Panc1 (cell line): ENCODE data around the gene PLK5. TPM values are rescaled to one million over a fixed set of nuclear protein-coding genes. Genes with fewer than 3 reads are reported as not detected.

ENCODE experiments used
- ATAC-seq: fragments of 200-7000 bp; cut with Tn5 transposase; 2 replicates; pipeline ENCODE4 v1.9.1; 2020; ENCODE audit warnings: mild to moderate bottlenecking, moderate library complexity
- BruUV-seq: library from RNA; stranded (reverse); fragments of 400-500 nt; replicated peaks from 2 replicates; lab custom pipeline; 2021; lab: Mats Ljungman, UMichigan
- CTCF ChIA-PET: fragments of 300-600 bp; sonication (Branson Sonifier 250); formaldehyde crosslinking; loops from one replicate; lab custom pipeline; 2022; ENCODE audit warnings: antibody characterized with exemption; lab: Charles Lee
- POLR2A ChIA-PET: fragments of 300-600 bp; sonication (Branson Sonifier 250); formaldehyde crosslinking; loops from one replicate; lab custom pipeline; 2022; ENCODE audit warnings: antibody characterized with exemption; lab: Charles Lee
- DNase-seq: peaks from one replicate; pipeline ENCODE4 v3.0.0-alpha.2; 2010; ENCODE audit warnings: low read depth, low spot score
- H3K27ac ChIP-seq: 2 replicates; pipeline ENCODE4 v1.5.1; 2011; ENCODE audit warnings: mild to moderate bottlenecking, low read length, inconsistent platforms
- H3K27me3 ChIP-seq: fragments of 200-500 bp; sonication (Bioruptor generic); 2 replicates; pipeline ENCODE4 v1.6.0; 2014; ENCODE audit warnings: low read length, inconsistent platforms; ENCODE audit not compliant: control insufficient read depth, insufficient read depth
- H3K36me3 ChIP-seq: fragments of 200-500 bp; sonication (Bioruptor generic); 2 replicates; pipeline ENCODE4 v1.5.1; 2014; ENCODE audit warnings: inconsistent platforms, mild to moderate bottlenecking, low read length, moderate library complexity; ENCODE audit not compliant: control insufficient read depth, insufficient read depth
- H3K4me1 ChIP-seq: 2 replicates; pipeline ENCODE4 v1.5.1; 2011; ENCODE audit warnings: inconsistent platforms, mild to moderate bottlenecking, low read length, moderate library complexity; ENCODE audit not compliant: control insufficient read depth, insufficient read depth
- H3K4me3 ChIP-seq, 2 experiments: 2 replicates each; pipeline ENCODE4 v1.5.1; 2011 to 2012; ENCODE audit warnings: low read depth in 2 of 2, low read length in 2 of 2, mild to moderate bottlenecking in 2 of 2, inconsistent platforms in 1 of 2, moderate library complexity in 1 of 2
- H3K9me3 ChIP-seq: fragments of 200-500 bp; sonication (Bioruptor generic); 2 replicates; pipeline ENCODE4 v1.5.1; 2014; ENCODE audit warnings: low read depth, mild to moderate bottlenecking, inconsistent platforms, low read length, moderate library complexity; ENCODE audit not compliant: control insufficient read depth, insufficient read depth
- CTCF ChIP-seq: fragments of 450-650 bp; IDR thresholded peaks from 2 replicates; pipeline ENCODE4 v1.5.1; 2017; ENCODE audit warnings: mild to moderate bottlenecking
- POLR2AphosphoS5 ChIP-seq: IDR thresholded peaks from 2 replicates; pipeline ENCODE4 v1.6.1; 2012; ENCODE audit warnings: mild to moderate bottlenecking, low read depth, low read length, moderate library complexity
- REST ChIP-seq, 2 experiments: IDR thresholded peaks; 2 replicates each; pipeline ENCODE4 v1.6.1; 2011 to 2012; ENCODE audit warnings: low read depth in 2 of 2, control low read depth in 1 of 2, low read length in 1 of 2, mild to moderate bottlenecking in 1 of 2, moderate library complexity in 1 of 2; ENCODE audit not compliant: insufficient read depth in 1 of 2
- SIN3A ChIP-seq: IDR thresholded peaks from 2 replicates; pipeline ENCODE4 v1.6.1; 2012; ENCODE audit warnings: low read depth, mild to moderate bottlenecking, low read length, moderate library complexity, borderline replicate concordance; ENCODE audit not compliant: insufficient read depth
- TCF7L2 ChIP-seq: IDR thresholded peaks from 2 replicates; pipeline ENCODE4 v1.6.1; 2011; ENCODE audit warnings: mild to moderate bottlenecking, low read depth, low read length, inconsistent platforms
- in situ Hi-C: cut with HindIII; loops from 2 replicates; pipeline ENCODE4 v1.10.0; 2016; ENCODE audit warnings: low sequenced_read_pairs, low pct_unique_long_range_greater_than_20kb
- intact Hi-C: fragments of 100-400 bp; cut with micrococcal nuclease; formaldehyde crosslinking; loops from one replicate; pipeline ENCODE4 v1.10.0; 2022; ENCODE audit not compliant: unreplicated experiment
- total RNA-seq: library from RNA; stranded (reverse); gene quantifications from one replicate; pipeline ENCODE4 v1.2.1, GENCODE V29; 2021; ENCODE audit not compliant: unreplicated experiment

PLK5 gene
- total RNA-seq, 1 experiment from 2014 or later, result not detected

- TF ChIP-seq CTCF (no peak), REST (IDR thresholded peaks at IDR 0.05; ENCODE audit: insufficient read depth in 1 of 2, low read depth in 2 of 2, low read length in 1 of 2) (no peak), POLR2AphosphoS5 (no peak), TCF7L2 (no peak), SIN3A (no peak)
- DNase-seq (no peak), ATAC-seq (no peak)
- Histone ChIP-seq H3K36me3 (no peaks in the 10 kb centered on the region; the same call in 1 of the 2 replicates), H3K27me3 (no peaks in the 10 kb centered on the region), H3K9me3 (no peaks in the 10 kb centered on the region), H3K4me3 (no peak overlapping the region), H3K4me1 (no peaks in the 10 kb centered on the region), H3K27ac (no peak overlapping the region)
- POLR2A ChIA-PET, result no interaction called here
- no TSS peak for BruUV-seq
- in situ Hi-C loops, result no loop called here
- CTCF ChIA-PET, result no interaction called here
- intact Hi-C loops, result no loop called here
These were observed 40.5 kb upstream of the PLK5 start for GRCh38 chr19:1483131-1483978.

DNA sequence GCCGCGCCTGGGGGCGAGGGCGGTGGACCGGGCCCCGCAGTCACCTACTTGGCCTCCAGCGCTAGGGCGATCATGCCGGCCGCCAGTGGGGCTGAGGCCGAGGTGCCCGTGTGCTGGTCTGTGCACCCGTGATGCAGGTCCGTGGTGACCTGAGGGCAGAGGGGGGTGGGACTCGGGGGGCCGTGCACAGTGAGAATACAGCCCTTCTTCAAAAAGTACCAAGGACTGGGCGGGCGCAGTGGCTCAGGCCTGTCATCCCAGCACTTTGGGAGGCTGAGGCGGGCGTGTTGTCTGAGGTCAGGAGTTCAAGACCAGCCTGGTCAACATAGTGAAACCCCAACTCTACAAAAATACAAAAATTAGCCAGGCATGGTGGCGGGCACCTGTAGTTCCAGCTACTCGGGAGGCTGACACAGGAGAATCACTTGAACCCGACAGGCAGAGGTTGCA, 39.9 kb upstream of the PLK5 start:
- no TSS peak for BruUV-seq
- in situ Hi-C loops, result no loop called here
- H3K9me3 ChIP-seq, result no peaks in the 10 kb centered on the region
- DNase-seq (no peak), ATAC-seq (no peak)
- no peak overlapping the region for H3K27ac ChIP-seq
- H3K4me1 ChIP-seq, result no peaks in the 10 kb centered on the region
- H3K27me3 ChIP-seq, result no peaks in the 10 kb centered on the region
- no peak for TF ChIP-seq POLR2AphosphoS5
- TF ChIP-seq CTCF, result no peak
- no peak for TF ChIP-seq TCF7L2
- TF ChIP-seq SIN3A, result no peak
- TF ChIP-seq REST (IDR thresholded peaks at IDR 0.05; ENCODE audit: insufficient read depth in 1 of 2, low read depth in 2 of 2, low read length in 1 of 2), result no peak
- H3K4me3 ChIP-seq, result no peak overlapping the region
- ChIA-PET POLR2A (no interaction called here), CTCF (no interaction called here)
- intact Hi-C loops, result no loop called here
- H3K36me3 ChIP-seq, result no peaks in the 10 kb centered on the region
